HL-60/S4 treated with phorbol 12-myristate 13-acetate at 8.2 ng/mL for 4 days and 3 days (cell line): Measurements from ENCODE around the gene GCFC2.
"Not testable (repeated sequence)": the region's sequence is repeated elsewhere in the genome, so short reads cannot be mapped to it uniquely, and the experiment has no call there.

Experiments used
- in situ Hi-C: fragments of 300-500 bp; cut with MboI; formaldehyde crosslinking; loops from 2 replicates; pipeline ENCODE4 v1.15.0; 2022; ENCODE audit warnings: low sequenced_read_pairs

The GCFC2 gene

GRCh38 chr2:75710577-75711253 is at the start of gene GCFC2:
TSS of gene GCFC2 (minus strand) at chr2:75710915. CDS start at chr2:75710855, 60 bp downstream.
- in situ Hi-C loops = no loop called here

- in situ Hi-C loops = no loop called here
These were observed 42.1 kb upstream of the GCFC2 start for GRCh38 chr2:75752828-75753227.

- in situ Hi-C loops = no loop called here
These were observed 41.2 kb upstream of the GCFC2 start for GRCh38 chr2:75751824-75752468.

DNA sequence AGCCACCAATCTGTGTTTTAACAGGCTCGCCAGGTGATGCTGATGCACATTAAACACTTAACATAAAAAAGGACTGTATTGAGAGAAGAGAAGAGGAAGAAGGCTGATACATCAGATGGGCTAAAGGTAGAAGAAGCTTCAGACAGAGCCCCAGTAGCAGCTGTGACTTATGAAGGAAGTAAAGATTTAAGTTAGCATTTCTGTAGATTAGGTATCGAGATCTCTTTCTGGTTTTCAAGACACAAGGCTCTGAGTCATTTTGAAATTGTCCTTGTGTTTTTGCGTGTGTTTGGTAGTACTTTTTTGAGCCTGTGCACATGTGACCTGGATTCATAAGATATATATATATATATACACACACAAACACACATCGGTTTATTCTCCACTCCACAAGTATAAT is 40.6 kb upstream of the GCFC2 start:
- in situ Hi-C loops = no loop called here

GRCh38 chr2:75737961-75738360 is 27.2 kb upstream of the GCFC2 start:
- in situ Hi-C loops = no loop called here

GRCh38 chr2:75736276-75736675 is 25.6 kb upstream of the GCFC2 start:
- in situ Hi-C loops = no loop called here

- in situ Hi-C loops = no loop called here
These were observed 19.1 kb upstream of the GCFC2 start for GRCh38 chr2:75729861-75730260.

DNA sequence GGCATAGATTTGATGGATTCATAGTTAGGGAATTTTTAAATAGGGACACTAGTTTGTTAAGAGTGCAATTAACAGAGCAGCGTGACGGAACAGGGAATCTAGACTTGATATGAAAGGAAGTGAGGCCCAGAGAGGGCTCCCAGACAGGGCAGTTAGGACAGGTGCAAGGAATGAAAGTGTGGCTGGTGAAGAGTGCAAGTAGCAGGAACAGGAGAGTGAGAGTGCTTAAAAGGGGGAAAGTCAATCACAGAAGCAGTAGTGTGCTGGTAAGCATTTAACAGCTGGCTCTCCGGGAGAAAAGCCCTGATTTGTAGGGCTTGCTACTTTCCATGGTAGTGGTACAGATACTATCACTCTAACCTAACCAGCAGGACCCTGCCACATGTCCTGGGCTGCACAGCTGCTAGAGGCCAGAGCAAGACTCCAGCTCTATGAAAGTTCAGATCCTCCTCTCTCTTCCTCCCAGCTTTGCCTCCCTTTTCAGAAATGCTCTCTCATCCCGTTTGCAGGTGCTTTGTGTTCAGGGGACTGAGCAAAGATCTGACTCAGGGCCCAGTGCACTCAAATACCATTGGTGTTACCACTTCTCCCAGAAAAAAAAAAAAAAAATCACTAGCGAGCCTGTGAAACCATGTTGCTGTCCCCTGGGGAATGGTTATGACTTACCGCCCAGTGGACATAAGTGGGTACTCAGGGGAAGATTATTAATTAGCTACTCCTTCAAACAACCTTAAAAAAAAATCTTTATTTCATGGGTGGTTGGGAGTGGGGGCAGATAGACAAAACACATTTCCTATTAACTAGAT is 18.1 kb upstream of the GCFC2 start:
- in situ Hi-C loops = no loop called here

GRCh38 chr2:75722687-75723086 is 12.0 kb upstream of the GCFC2 start:
- in situ Hi-C loops = no loop called here

DNA sequence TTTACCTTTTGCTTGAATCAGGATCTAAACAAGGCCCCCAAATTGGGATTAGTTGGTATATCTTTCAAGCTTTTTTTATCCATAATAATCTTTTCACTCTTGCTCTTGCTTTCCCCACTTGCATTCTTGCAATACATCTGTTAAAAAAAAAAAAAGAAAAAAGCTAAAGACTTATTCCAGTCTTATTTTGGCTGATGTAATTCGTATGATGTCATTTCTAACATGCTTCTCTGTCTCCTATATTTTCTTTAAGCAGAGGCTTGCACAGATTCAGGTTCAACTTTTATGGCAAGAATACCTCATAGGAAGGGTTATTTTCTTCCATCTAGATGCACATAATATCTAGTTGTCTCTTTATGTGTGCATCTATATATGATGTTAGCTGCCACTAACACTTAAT is 9.8 kb upstream of the GCFC2 start:
- in situ Hi-C loops = no loop called here

DNA sequence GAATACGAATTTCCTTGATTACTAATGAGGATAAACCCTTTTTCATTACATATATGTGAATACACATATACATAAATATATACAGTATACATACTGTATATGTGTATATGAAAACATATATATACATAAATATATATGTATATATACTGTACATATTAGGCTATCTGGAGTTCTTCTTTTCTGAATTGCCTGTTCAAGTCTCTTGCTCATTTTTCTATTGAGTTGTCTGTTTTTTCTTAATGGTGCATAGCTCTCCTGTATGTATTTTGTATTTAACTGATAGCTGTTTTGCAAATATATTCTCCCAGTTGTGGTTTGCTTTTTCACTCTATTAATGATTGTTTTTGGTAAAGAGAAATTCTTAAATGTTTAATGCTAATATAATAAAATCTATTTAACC is 8.9 kb upstream of the GCFC2 start:
- in situ Hi-C loops = no loop called here

GRCh38 chr2:75716406-75716805 is 5.7 kb upstream of the GCFC2 start:
- in situ Hi-C loops = no loop called here

DNA sequence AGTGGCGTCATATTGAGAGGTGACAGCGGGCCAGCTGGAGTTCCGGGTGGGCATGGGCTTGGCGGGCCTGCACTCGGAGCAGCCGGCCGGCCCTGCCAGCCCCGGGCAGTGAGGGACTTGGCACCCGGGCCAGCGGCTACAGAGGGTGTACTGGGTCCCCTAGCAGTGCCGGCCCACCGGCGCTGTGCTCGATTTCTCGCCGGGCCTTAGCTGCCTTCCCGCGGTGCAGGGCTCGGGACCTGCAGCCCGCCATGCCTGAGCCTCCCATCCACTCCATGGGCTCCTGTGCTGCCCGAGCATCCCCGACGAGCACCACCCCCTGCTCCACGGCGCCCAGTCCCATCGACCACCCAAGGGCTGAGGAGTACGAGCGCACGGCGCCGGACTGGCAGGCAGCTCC is 875 bp upstream of the GCFC2 start:
- in situ Hi-C loops = not testable (repeated sequence)

GRCh38 chr2:75710220-75710576 is 517 bp downstream of the GCFC2 start:
- in situ Hi-C loops = no loop called here

DNA sequence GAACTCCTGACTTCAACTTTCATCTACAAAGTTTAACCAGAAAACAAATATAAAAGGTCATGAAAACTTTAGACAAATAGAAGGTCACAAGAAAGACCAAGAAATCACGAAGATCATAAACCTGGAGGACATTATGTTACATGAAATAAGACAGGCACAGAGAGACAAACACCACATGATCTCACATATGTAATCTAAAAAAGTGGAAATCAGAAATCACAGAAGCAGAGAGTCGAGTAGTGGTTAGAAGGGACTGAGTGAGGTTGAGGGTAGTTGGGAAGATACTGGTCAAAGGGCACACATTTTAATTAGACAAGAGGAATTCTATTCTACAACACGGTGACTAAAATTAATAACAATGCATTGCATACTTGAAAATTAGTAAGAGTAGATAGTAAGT is 1.4 kb downstream of the GCFC2 start:
- in situ Hi-C loops = no loop called here

GRCh38 chr2:75707901-75708300 is 2.8 kb downstream of the GCFC2 start:
- in situ Hi-C loops = no loop called here

GRCh38 chr2:75705921-75706320 is 4.8 kb downstream of the GCFC2 start:
- in situ Hi-C loops = no loop called here

DNA sequence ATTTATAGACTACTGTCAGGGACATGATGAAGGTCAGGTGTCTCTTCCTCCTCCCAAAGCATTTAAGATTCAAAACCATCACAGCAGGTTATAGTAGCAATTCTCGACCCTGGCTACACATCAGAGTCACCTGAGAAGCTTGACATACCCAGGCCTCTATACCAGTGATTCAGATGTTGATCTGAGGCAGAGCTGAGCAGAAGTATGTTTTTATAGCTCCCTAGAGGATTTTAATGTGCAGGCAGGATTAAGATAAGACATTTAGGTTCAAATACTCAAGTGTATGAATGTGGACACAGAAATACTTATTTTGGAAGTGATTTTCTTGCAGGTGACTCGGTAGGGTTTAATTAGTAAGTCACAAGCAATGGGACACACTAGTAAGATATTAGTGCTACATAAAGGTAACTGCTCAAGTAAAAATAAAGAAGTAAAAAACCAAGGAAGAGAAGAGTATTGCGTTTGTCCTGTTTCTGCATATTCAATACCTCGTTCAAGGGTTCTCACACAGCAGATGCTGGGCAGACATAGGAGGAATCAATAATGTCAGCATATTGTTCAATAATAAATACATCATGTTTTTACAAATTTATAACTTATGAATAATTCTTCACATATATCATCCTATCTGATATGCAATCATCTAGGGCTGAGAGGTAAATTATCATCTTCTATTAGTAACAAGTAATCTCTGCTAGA is 7.0 kb downstream of the GCFC2 start:
- in situ Hi-C loops = no loop called here

DNA sequence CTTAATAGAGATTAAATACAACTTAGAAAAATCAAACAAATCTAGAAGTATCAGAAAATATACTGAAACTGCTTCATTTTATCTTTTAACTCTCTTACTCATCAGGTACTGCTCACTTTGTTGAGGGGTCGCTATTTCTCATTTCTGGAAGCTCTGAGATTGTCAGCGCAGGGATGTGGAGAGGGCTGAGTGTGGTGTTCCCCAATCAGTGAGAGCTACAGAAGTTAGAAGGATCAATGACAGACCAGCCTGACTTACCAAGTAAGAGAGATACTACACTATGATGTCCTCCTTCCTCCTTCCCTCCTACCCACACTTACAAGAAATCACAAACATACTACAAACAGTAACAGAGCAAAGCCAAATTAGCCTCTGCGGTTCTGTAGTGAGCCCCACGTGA is 8.1 kb downstream of the GCFC2 start:
- in situ Hi-C loops = no loop called here

DNA sequence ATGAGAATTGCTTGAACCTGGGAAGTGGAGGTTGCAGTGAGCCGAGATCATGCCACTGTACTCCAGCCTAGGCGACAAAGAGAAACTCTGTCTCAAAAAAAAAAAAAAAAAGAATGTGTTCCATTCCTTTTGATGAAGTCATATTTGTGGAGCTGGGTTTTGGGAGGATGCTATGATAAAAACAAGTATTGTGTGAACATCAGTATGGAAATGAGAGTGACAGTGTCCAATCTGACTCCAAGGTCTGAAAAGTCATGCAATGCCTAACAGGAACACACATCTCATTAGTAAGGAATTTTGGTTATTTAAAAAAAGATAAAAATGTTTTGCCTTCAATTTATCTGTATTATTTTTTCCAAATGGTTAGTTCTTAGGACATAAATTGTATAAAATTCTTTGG is 11.8 kb downstream of the GCFC2 start:
- in situ Hi-C loops = no loop called here

- in situ Hi-C loops = no loop called here
These were observed 22.5 kb downstream of the GCFC2 start for GRCh38 chr2:75688196-75688595.
